Central memory CD8-positive, alpha-beta T cell (primary cell): ENCODE data around the gene NEDD8.

Experiments used
- ATAC-seq: fragments of 150-1000 bp; cut with Tn5 transposase; replicated peaks from 2 replicates; pipeline ENCODE4 v1.10.0; 2022; ENCODE audit warnings: mild to moderate bottlenecking, moderate FRiP score, moderate number of reproducible peaks; ENCODE audit not compliant: poor library complexity, severe bottlenecking; ENCODE audit errors: extremely low read depth
- DNase-seq, 2 donors: peaks; one replicate each; pipeline ENCODE4 v3.0.0; 2021; ENCODE audit warnings: low spot score in 2 of 2
- H3K27ac Mint-ChIP-seq: one replicate; pipeline ENCODE4 v1.8.0; 2022; ENCODE audit warnings: low read depth, mild to moderate bottlenecking, moderate library complexity, mixed read lengths
- H3K27me3 Mint-ChIP-seq: one replicate; pipeline ENCODE4 v1.8.0; 2022; ENCODE audit warnings: mixed read lengths
- H3K36me3 Mint-ChIP-seq: one replicate; pipeline ENCODE4 v1.8.0; 2022; ENCODE audit warnings: mild to moderate bottlenecking, moderate library complexity, mixed read lengths; ENCODE audit not compliant: insufficient read depth
- H3K4me1 Mint-ChIP-seq: one replicate; pipeline ENCODE4 v1.8.0; 2022; ENCODE audit warnings: mixed read lengths
- H3K4me3 Mint-ChIP-seq: one replicate; pipeline ENCODE4 v1.8.0; 2022; ENCODE audit warnings: mild to moderate bottlenecking, moderate library complexity, mixed read lengths
- H3K9me3 Mint-ChIP-seq: one replicate; pipeline ENCODE4 v1.8.0; 2022; ENCODE audit warnings: mixed read lengths

The NEDD8 gene

DNA sequence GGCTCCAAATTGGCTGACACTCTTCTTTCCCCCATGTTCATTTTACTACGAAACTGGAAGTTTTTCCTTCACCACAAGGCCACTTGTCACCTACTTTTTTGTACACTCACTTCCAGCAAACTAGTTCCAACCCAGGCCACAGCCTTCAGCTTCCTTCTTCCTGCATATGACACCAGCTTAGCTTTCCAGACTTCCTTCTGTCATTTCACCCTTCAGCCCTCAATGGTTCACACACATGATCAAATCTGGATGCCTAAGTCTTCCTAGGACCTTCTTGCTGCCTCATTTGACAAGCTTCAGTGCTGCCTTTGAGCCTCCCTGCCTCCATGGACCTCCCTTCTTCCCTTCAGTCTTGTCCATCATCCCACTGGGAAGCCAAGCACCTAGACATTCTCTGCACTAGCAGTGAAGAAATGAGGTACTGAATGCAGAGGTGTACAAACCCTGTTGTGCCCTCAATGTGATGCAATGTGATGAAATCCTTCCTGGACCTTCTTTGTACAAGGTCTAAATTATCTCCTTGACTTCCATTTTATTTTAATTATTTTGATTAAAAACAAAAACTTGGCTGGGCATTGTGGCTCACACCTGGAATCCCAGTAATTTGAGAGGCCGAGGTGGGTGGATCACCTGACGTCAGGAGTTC lies 64.6 kb downstream of the NEDD8 start:
- Mint-ChIP-seq H3K27me3 (no peaks in the 10 kb centered on the region), H3K27ac (no peak overlapping the region), H3K4me1 (peaks cover 25% of the 10 kb centered on the region), H3K4me3 (no peak overlapping the region), H3K36me3 (peaks cover 55% of the 10 kb centered on the region), H3K9me3 (no peaks in the 10 kb centered on the region)
- ATAC-seq (no peak), DNase-seq (no peak)
